Measurements from ENCODE around the gene PIBF1.

DNA sequence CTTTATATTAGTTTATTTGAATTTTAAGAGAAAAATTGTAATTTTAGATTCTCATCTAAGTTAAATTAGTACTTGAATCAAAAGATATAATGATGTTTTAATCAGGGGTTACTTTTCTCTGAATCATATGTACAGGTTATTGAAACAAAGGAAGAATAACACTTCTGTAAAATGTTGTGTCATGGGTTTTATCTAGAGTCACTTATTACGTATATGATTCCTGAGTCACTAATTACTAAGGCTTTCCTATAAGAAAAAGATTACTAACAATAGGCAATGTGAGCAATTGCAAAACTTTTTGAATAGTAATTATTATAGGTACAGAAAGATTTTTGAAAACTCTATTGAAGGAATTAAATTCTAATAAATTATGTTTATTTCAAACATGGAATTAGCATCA, 177.7 kb downstream of the PIBF1 start:
- TF ChIP-seq, protein P1, sequence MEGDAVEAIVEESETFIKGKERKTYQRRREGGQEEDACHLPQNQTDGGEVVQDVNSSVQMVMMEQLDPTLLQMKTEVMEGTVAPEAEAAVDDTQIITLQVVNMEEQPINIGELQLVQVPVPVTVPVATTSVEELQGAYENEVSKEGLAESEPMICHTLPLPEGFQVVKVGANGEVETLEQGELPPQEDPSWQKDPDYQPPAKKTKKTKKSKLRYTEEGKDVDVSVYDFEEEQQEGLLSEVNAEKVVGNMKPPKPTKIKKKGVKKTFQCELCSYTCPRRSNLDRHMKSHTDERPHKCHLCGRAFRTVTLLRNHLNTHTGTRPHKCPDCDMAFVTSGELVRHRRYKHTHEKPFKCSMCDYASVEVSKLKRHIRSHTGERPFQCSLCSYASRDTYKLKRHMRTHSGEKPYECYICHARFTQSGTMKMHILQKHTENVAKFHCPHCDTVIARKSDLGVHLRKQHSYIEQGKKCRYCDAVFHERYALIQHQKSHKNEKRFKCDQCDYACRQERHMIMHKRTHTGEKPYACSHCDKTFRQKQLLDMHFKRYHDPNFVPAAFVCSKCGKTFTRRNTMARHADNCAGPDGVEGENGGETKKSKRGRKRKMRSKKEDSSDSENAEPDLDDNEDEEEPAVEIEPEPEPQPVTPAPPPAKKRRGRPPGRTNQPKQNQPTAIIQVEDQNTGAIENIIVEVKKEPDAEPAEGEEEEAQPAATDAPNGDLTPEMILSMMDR (IDR thresholded peaks at IDR 0.05) = no peak
- TF ChIP-seq ZFX (IDR thresholded peaks at IDR 0.05; ENCODE audit: borderline replicate concordance) = no peak
